Measurements from ENCODE around the gene KLRC4. TPM values are rescaled to one million over a fixed set of nuclear protein-coding genes. Genes with fewer than 3 reads are reported as not detected.

Gene KLRC4
- total RNA-seq, 3 donors from 2014 or later: 0.72 to 1.7 (median 1.4) TPM

GRCh38 chr12:10361084-10361483 is 48.5 kb downstream of the KLRC4 start:
- Histone ChIP-seq H3K4me1 (ENCODE audit: low read depth) (peaks cover 15% of the 10 kb centered on the region), H3K4me3 (no peak overlapping the region), H3K36me3 (ENCODE audit: low read depth) (no peaks in the 10 kb centered on the region), H3K9me3 (no peaks in the 10 kb centered on the region)
- DNase-seq (no peak), ATAC-seq (no peak)
- intact Hi-C loops (cut with DNase I, micrococcal nuclease): no loop called here
- TF ChIP-seq, protein P1, sequence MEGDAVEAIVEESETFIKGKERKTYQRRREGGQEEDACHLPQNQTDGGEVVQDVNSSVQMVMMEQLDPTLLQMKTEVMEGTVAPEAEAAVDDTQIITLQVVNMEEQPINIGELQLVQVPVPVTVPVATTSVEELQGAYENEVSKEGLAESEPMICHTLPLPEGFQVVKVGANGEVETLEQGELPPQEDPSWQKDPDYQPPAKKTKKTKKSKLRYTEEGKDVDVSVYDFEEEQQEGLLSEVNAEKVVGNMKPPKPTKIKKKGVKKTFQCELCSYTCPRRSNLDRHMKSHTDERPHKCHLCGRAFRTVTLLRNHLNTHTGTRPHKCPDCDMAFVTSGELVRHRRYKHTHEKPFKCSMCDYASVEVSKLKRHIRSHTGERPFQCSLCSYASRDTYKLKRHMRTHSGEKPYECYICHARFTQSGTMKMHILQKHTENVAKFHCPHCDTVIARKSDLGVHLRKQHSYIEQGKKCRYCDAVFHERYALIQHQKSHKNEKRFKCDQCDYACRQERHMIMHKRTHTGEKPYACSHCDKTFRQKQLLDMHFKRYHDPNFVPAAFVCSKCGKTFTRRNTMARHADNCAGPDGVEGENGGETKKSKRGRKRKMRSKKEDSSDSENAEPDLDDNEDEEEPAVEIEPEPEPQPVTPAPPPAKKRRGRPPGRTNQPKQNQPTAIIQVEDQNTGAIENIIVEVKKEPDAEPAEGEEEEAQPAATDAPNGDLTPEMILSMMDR (IDR thresholded peaks at IDR 0.05): no peak

DNA sequence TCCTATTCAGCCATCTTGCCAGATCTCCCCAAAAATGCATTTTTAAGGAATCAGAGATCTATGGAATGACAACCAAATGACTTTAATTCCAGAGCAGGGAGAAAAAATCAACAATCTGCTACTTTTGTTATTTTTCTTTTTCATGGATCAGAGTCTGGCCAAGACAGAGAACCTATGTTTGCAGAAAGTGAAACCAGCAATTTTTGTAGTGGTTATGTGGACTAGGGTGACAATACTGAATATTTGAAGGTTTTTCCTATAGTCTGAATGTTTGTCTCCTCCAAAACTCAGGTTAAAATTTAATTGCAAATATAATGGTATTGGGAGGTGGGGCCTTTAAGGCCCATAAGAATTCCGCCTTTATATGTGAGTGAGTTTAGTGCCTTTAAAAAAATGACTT is 50.6 kb downstream of the KLRC4 start:
- Histone ChIP-seq H3K9me3 (no peaks in the 10 kb centered on the region), H3K36me3 (ENCODE audit: low read depth) (no peaks in the 10 kb centered on the region), H3K4me1 (ENCODE audit: low read depth) (peaks cover 7% of the 10 kb centered on the region), H3K4me3 (no peak overlapping the region)
- DNase-seq: no peak
- intact Hi-C loops (cut with DNase I, micrococcal nuclease): no loop called here
- TF ChIP-seq, protein P1 (IDR thresholded peaks at IDR 0.05): no peak
- ATAC-seq: no peak

DNA sequence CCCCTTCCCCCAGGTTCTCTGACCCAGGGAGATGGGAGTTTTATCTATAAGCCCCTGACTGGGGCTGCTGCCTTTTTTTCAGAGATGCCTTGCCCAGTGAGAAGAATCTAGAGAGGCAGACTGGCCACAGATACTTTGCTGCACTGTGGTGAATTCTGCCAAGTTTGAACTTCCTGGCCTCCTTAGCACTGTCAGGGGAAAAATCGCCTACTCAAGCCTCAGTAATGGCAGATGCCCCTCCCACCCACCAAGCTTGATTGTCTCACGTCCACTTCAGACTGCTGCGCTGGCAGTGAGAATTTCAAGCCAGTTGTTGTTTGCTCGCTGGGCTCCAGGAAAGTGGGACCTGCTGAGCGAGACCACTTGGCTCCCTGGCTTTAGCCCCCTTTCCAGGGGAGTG is 51.4 kb downstream of the KLRC4 start:
- ATAC-seq (no peak), DNase-seq (no peak)
- intact Hi-C loops (cut with DNase I, micrococcal nuclease): no loop called here
- no peaks in the 10 kb centered on the region for H3K9me3 ChIP-seq
- H3K4me3 ChIP-seq: no peak overlapping the region
- TF ChIP-seq, protein P1 (IDR thresholded peaks at IDR 0.05): no peak
- no peaks in the 10 kb centered on the region for H3K4me1 ChIP-seq (ENCODE audit: low read depth)
- no peaks in the 10 kb centered on the region for H3K36me3 ChIP-seq (ENCODE audit: low read depth)

Other genes starting within 250 kb of the KLRC4 start
- gene OLR1, start 237.6 kb downstream of the KLRC4 start, total RNA-seq: under 1 TPM in 1 of 3 donors, not detected in 2; 0.63 TPM
- gene TMEM52B, start 230.7 kb downstream of the KLRC4 start, total RNA-seq: under 1 TPM in 1 of 3 donors, not detected in 2; 0.10 TPM
- gene GABARAPL1, start 196.9 kb downstream of the KLRC4 start, total RNA-seq: 10 to 100 TPM; 34.4 to 93.4 (median 41.0) TPM
- gene KLRD1, start 101.9 kb downstream of the KLRC4 start, total RNA-seq: 1 to 10 TPM; 2.3 to 3.7 (median 3.6) TPM
- gene KLRK1, start 19.7 kb downstream of the KLRC4 start, total RNA-seq: 1 to 10 TPM; 3.9 to 4.5 (median 4.4) TPM
- under 1 TPM; 0.54 to 0.81 (median 0.58) TPM for gene KLRC3, start 10.8 kb upstream of the KLRC4 start, total RNA-seq
- 1 to 10 TPM in 1 of 3 donors, under 1 TPM in 1, not detected in 1; 0.67 to 2.6 TPM for gene KLRC2, start 26.3 kb upstream of the KLRC4 start, total RNA-seq
- gene KLRC1, start 43.6 kb upstream of the KLRC4 start, total RNA-seq: 1 to 10 TPM; 1.2 to 3.6 (median 1.9) TPM
- under 1 TPM; 0.22 to 0.46 (median 0.38) TPM for gene EIF2S3B, start 96.1 kb upstream of the KLRC4 start, total RNA-seq
- 10 to 100 TPM in 2 of 3 donors, 1 to 10 TPM in 1; 9.6 to 14.7 (median 13.7) TPM for gene MAGOHB, start 203.9 kb upstream of the KLRC4 start, total RNA-seq

All from mucosa of descending colon (tissue), 3 donors.